IPS DF 19.7 (cell line): ENCODE measurements around the gene TC2N.
"Not testable (repeated sequence)": the region's sequence is repeated elsewhere in the genome, so short reads cannot be mapped to it uniquely, and the experiment has no call there.

Experiments used
- DNase-seq: peaks from one replicate; pipeline ENCODE4 v3.0.0-alpha.2; 2013; ENCODE audit warnings: low read depth, low spot score

The TC2N gene

DNA sequence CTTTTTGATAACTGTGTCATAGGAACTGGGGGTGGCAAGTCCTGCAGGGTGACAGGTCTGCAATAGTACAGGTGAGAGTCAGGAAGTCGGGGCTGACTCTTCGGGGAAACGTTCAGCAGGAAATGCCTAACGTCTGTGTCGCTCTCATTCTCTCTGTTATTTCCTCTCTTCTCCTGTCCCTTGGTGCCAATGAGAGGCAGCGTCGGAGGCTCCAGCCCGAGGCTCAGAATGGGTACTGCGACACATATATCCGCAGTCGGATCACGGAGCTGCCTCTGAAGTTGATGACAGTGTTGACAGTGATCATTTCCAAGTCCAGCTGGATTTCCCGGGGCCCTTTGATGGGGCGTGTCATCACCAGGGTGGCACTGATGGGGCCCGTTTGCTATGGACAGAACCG, 2.7 kb upstream of the TC2N start:
- DNase-seq, result no peak

- DNase-seq, result no peak
Observed at GRCh38 chr14:91869556-91869955, 2.2 kb upstream of the TC2N start.

GRCh38 chr14:91866511-91867295, 633 bp downstream of the TC2N start:
- no peak for DNase-seq

DNA sequence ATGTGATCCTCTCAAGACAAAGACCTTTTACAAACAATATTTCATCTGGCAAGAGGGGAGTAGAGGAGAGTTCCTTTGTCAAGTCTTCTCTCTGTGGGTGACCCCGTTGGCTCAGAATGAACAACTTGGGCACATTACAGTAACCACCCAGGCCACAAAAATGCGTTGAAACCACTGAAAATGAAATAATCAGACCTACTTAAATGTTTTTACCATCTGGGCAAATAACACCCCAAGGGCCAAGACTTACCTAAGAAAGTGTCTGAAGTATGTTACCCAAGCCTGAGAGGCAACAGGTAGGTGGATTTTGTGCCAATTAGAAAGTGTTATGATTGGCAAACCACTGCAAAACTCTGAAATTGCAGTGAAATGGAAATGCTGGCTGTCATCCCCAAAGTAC, 1.3 kb downstream of the TC2N start:
- DNase-seq, result no peak

- DNase-seq, result no peak
Observed at GRCh38 chr14:91862417-91862816, 4.9 kb downstream of the TC2N start.

DNA sequence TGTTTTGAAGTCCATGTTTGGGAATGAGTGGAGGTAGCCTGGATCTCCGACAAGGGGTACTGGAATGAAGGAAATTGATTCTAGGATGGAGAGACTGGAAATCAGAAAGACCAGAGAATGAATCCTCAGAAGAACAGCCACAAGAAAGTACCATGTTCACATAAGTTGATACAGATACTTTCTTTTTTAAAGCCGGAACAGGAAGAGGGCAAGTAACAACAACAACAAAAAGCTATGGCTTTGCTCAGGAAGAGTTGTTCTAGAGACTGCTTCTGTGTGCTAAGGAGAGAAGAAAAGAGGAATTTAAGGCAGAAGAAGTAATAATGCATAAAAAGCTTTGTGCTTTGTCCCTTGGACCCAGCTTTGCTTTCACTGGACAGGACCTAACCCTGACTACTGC, 6.2 kb downstream of the TC2N start:
- DNase-seq, result no peak

DNA sequence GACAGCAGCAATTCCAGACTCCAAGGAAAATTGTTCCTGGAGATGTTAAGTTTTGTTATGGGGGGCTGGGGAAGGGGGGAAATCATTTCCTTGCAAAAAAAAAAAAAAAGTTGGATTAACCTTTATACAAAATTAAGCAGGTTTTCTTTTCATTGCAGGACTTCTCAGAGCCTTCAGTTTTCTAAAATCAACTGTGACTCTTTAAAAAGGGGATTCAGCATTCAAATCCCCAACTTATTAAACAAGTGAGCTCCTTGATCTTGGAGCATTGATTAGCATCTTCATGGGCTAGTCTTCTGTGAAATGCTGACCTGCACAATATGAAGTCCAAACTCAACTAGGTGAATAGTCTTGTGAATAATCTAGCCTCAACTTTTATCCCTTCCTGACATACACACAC, 7.1 kb downstream of the TC2N start:
- no peak for DNase-seq

GRCh38 chr14:91858536-91859275, 8.6 kb downstream of the TC2N start:
- no peak for DNase-seq

DNA sequence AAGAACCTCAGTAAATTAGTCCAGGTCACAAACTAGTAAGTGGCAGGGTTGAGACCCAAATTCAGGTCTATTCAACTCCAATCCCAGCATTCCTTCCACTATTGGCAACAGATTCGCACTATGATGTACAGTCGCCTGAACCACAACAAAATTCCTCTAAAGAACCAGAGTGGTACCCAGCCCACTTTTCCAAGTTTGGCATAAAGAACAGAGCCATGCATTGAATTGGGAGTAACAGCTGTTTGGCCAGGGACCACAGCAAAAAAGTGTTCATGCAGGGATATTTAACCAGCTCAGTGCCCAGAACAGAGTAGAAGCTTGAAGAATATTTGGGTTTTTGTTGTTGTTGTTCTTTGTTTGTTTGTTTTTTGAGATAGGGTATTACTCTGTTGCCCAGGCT, 9.7 kb downstream of the TC2N start:
- no peak for DNase-seq

GRCh38 chr14:91854327-91854934, 12.9 kb downstream of the TC2N start:
- no peak for DNase-seq

DNA sequence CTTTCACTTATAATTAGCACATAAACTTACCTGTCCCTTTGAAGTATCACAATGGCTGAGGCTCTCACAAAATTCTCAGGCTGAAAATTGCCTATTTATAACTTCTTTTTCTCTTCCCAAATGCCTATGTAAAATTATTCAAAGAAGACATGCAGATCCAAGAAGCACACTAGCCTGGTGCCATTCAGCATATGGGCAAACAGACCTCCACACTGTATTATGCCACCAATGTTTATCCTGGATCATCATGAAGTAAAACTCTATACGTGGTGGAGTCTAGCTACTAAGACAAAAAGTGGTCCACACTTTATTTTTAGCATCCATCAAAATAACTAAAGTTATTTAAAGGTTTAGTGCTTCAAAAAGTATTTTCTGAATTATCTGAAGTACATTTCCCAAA, 15.8 kb downstream of the TC2N start:
- DNase-seq, result no peak

- no peak for DNase-seq
Observed at GRCh38 chr14:91848504-91849001, 18.8 kb downstream of the TC2N start.

DNA sequence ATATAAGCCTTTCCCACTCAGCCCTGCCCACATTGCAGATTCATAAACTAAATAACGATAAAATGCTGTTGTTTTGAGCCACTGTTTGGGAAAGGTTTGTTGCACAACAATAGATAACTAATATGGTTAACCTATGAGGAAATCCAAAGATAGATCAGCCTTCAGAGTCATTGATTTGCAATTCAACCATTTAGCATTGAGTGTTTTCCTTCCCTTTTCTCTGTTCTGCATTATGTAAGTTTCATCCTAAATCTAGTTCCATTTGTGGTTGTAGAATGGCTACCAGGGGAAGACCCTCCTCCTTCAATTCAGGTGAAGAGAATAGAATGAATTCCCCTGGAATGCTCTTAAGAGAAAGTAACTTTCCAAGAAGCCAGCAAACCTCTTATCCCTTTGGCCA, 19.6 kb downstream of the TC2N start:
- no peak for DNase-seq

- no peak for DNase-seq
Observed at GRCh38 chr14:91845652-91846051, 21.7 kb downstream of the TC2N start.

DNA sequence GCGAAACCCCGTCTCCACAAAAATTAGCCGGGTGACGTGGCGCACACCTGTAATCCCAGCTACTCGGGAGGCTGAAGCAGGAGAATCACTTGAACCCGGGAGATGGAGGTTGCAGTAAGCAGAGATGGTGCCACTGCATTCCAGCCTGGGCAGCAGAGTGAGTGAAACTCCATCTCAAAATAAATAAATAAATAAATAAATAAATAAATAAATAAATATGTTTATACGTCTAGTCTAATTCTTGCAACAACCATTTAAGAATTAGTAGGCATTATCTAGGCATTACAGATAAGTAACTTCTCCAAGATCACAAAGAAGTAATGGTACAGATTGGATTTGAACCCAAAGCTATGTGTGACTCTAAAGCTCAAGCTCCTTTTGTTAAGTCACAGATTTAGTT, 22.3 kb downstream of the TC2N start:
- not testable (repeated sequence) for DNase-seq

DNA sequence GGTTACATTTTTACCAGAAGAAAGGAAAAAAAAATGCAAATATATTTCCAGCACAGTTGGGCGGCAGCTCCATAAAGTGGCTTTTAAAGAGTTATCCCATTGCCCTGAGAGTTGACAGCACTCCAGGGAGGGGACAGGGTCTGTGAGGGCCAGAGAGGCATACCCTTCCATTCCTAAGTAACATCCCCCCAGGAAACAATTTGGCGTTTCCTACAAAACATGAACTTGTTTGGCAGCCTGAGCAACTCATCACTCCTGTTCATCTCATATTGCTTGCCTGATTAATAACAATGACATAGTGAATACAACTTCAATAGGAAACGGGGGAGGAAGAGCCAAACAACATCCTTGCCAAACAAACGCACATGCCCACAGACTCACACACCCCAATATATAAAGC, 23.3 kb downstream of the TC2N start:
- no peak for DNase-seq

DNA sequence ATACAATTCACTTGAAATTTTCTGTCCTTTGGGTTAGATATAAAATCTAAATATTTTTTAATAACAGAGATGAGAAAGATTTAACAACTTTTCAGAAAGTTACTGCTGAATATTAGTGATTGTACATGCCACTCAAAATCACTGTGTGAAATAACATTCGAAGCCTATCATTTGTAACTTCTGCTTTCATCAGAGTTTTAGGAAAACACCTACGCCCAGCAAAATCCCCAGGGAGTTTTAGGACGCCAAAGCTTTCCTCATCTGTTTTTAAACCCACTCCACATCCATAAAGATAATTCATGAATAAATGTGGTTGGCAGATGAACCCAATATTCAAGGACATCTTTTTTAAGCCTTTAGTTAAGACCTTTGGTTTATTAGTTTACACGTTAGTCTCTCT, 23.9 kb downstream of the TC2N start:
- no peak for DNase-seq

DNA sequence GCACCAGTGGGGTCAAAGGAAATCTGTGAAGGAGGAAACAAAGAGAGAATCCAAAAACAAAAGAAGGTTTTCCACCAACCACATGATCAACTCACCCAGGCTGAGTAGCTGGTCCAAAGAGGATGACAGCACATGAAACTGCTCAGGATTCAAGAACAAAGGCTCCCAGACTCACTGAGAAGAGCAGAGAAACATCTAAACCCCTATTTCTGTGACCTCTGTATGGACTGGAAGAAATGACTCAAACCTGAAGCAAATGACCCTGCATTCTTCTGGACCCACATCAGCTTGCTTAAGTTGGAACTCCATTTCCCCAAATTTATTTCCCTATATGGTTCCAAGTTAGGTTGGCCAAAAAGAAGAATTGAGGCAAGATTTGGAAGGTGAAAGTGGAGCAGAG, 26.3 kb downstream of the TC2N start:
- no peak for DNase-seq

DNA sequence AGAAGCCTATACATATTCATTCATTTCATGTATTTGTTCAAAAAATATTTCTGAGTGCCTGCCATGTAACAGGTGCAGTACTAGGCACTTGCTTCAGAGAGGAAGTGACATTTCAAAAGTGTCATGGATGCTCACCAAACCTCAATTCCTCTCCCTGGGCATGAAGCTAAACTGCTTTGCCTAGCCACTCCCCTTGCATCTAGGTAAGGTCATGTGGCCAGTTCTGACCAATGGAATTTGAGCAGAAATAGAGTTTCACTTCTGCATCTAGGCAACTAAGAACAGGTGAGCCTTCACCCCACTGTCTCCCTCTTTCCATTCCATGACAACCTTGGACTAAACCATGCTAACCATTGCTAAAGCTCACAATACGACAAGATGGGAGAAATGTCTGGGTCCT, 27.6 kb downstream of the TC2N start:
- DNase-seq, result no peak

DNA sequence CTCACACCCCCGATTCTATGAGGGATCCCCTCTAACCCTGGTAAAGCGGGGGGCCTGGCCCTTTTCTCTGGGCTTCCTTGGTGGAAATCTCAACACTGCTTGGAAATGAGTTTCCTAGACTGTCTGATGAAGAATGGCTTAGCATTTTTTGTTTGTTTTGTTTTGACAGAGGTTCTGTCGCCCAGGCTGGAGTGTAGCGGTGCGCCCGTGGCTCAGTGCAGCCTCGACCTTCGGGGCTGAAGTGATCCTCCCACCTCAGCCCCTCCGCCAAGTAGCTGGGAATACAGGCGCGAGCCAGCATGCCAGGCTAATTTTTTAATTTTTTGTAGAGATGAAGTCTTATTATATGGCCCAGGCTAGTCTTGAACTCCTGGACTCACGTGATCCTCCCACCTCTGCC, 30.3 kb downstream of the TC2N start:
- DNase-seq, result no peak

GRCh38 chr14:91835920-91836843, 31.2 kb downstream of the TC2N start:
- DNase-seq, result peak; percentile 54
